Endometrium (tissue), 2 donors: ENCODE data around the gene IGF2BP2.
"Not testable (repeated sequence)": the region's sequence is repeated elsewhere in the genome, so short reads cannot be mapped to it uniquely, and the experiment has no call there.

ENCODE experiments used
- FAIRE-seq: peaks from 2 replicates; lab custom pipeline; 2012; peaks lifted over from hg19 to GRCh38; lab: Jason Lieb, UNC
- donor health status: control.
- donor health status: control.

The IGF2BP2 gene

GRCh38 chr3:185825006-185825638 is at the start of gene IGF2BP2:
TSS of gene IGF2BP2 (minus strand) at chr3:185825042. CDS start at chr3:185824960, 82 bp downstream.
- no peak for FAIRE-seq

- FAIRE-seq, result no peak
Measured at GRCh38 chr3:185874119-185874518, 49.3 kb upstream of the IGF2BP2 start.

- no peak for FAIRE-seq
Measured at GRCh38 chr3:185867650-185868049, 42.8 kb upstream of the IGF2BP2 start.

- FAIRE-seq, result no peak
Measured at GRCh38 chr3:185866995-185867394, 42.2 kb upstream of the IGF2BP2 start.

GRCh38 chr3:185866555-185866954 is 41.7 kb upstream of the IGF2BP2 start:
- no peak for FAIRE-seq

GRCh38 chr3:185865247-185865646 is 40.4 kb upstream of the IGF2BP2 start:
- FAIRE-seq, result no peak

GRCh38 chr3:185864767-185865166 is 39.9 kb upstream of the IGF2BP2 start:
- FAIRE-seq, result no peak

- peak; percentile 45 for FAIRE-seq
Measured at GRCh38 chr3:185862920-185863319, 38.1 kb upstream of the IGF2BP2 start.

GRCh38 chr3:185859294-185859972 is 34.6 kb upstream of the IGF2BP2 start:
- FAIRE-seq, result no peak

GRCh38 chr3:185858502-185859225 is 33.8 kb upstream of the IGF2BP2 start:
- FAIRE-seq, result no peak

GRCh38 chr3:185857208-185857607 is 32.4 kb upstream of the IGF2BP2 start:
- FAIRE-seq, result no peak

GRCh38 chr3:185856652-185857051 is 31.8 kb upstream of the IGF2BP2 start:
- FAIRE-seq, result no peak

GRCh38 chr3:185853771-185854170 is 28.9 kb upstream of the IGF2BP2 start:
- not testable (repeated sequence) for FAIRE-seq

- FAIRE-seq, result no peak
Measured at GRCh38 chr3:185852635-185853034, 27.8 kb upstream of the IGF2BP2 start.

GRCh38 chr3:185851959-185852358 is 27.1 kb upstream of the IGF2BP2 start:
- no peak for FAIRE-seq

GRCh38 chr3:185851046-185851445 is 26.2 kb upstream of the IGF2BP2 start:
- FAIRE-seq, result no peak

- FAIRE-seq, result no peak
Measured at GRCh38 chr3:185847506-185847905, 22.7 kb upstream of the IGF2BP2 start.

GRCh38 chr3:185846037-185846436 is 21.2 kb upstream of the IGF2BP2 start:
- FAIRE-seq, result no peak

GRCh38 chr3:185844051-185844450 is 19.2 kb upstream of the IGF2BP2 start:
- FAIRE-seq, result no peak

GRCh38 chr3:185843635-185844034 is 18.8 kb upstream of the IGF2BP2 start:
- no peak for FAIRE-seq

- FAIRE-seq, result no peak
Measured at GRCh38 chr3:185843126-185843525, 18.3 kb upstream of the IGF2BP2 start.

GRCh38 chr3:185842241-185842640 is 17.4 kb upstream of the IGF2BP2 start:
- no peak for FAIRE-seq

GRCh38 chr3:185838417-185838989 is 13.7 kb upstream of the IGF2BP2 start:
- not testable (repeated sequence) for FAIRE-seq
